Mesenteric fat pad (tissue), 1 donor: ENCODE data around the gene NAALADL2. TPM values are rescaled to one million over a fixed set of nuclear protein-coding genes. Genes with fewer than 3 reads are reported as not detected.

Source experiments
- DNase-seq: peaks from one replicate; pipeline ENCODE4 v3.0.0-alpha.2; 2020; ENCODE audit warnings: low spot score
- long read RNA-seq: library from polyadenylated mRNA; unstranded; transcript quantifications from one replicate; pipeline ENCODE4 v2.0.0, GENCODE V29; 2020
- total RNA-seq: library from RNA; stranded (reverse); fragmentation: NEBNext Ultra II Directional; extraction: Animal tissue kit (Norgen Biotek cat#: 25700); gene quantifications from one replicate; pipeline ENCODE4 v1.2.1, GENCODE V29; 2021
- donor health status: DM: yes; HTN: yes; CAD: no.

NAALADL2 gene
- total RNA-seq: 12.5 TPM
- long read RNA-seq, partial matches to known transcripts: 1 of 11 reads
- long read RNA-seq, other reads (novel, unspliced or antisense): 9 of 11 reads

DNA sequence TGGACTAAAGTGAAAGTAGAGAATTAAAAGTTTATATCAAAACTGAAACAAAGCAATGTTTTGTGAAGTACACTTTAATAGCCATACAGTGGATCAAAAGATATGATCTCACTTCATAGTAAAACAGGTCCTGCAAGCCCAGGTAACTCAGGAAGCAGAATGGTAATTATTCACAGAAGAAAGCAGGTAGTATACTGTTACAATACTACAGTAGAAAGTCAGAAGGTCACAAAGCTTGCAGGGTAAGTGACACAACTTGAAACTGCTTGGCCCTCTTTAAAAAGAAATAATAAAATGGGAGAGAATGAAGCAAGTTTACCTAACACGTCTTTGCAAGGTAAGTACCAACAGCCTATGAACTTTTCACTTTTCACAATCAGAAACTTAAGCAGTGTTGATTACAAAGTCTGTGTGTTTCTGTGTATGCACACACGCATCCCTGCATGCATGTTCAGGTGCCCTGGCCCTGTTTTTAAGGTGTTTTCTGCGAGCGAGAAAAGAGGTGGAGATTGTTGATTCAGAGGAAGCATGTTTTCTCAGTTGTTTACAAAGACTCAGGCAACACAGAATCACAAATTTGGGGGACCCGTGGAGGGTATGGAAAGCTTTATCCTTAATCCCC, at the start of gene NAALADL2:
TSS of gene NAALADL2 (plus strand) at position 221 of the 622 bp plus-strand sequence.
- DNase-seq: no peak

GRCh38 chr3:174810254-174810653, 48.9 kb upstream of the NAALADL2 start:
- no peak for DNase-seq

DNA sequence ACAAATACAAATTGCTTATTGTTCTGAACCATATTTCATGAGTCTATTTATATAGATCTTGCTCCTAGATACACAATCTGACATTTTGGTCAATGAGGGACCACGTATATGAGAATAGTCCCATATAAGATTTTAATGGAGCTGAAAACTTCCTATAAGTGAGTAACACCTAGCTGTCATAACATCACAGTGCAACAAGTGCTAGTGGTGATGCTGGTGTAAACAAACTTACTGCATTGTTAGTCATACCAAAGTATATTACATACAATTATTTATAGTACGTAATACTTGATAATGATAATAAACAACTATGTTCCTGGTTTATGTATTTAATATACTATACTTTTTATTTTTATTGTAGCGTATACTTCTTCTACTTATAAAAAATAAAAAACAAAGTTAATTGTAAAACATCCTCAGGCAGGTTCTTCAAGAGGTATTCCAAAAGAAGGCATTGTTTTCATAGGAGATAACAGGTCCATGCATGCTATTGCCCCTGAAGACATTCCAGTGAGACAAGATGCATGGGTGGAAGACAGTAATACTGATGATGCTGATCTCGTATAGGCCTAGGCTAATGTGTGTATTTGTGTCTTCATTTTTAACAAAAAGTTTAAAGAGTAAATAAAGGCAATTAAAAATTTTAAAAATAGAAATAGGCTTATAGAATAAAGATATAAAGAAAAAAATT, 46.8 kb upstream of the NAALADL2 start:
- DNase-seq: no peak

- DNase-seq: no peak
Measured at GRCh38 chr3:174815750-174816149, 43.4 kb upstream of the NAALADL2 start.

GRCh38 chr3:174820885-174821284, 38.2 kb upstream of the NAALADL2 start:
- no peak for DNase-seq

DNA sequence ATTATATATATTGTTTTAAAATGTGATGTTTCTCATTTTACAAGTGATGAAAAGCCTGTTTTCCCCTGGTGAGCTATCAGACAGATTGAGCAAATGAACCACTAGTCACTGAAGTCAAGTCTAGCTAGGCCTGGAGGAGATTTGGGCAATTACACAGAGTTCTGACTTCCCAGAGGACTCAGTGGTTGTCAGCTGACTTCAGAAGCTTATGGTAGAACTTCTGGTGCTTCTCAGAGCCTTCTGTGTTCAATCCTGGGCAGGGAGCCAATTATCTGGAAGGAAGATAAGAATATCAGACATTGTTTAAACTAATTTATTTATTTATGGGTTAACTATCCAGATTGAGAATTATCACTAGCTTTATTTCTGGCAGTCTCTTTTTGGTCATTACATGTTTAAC, 37.7 kb upstream of the NAALADL2 start:
- DNase-seq: no peak

- no peak for DNase-seq
Measured at GRCh38 chr3:174822320-174822719, 36.8 kb upstream of the NAALADL2 start.

DNA sequence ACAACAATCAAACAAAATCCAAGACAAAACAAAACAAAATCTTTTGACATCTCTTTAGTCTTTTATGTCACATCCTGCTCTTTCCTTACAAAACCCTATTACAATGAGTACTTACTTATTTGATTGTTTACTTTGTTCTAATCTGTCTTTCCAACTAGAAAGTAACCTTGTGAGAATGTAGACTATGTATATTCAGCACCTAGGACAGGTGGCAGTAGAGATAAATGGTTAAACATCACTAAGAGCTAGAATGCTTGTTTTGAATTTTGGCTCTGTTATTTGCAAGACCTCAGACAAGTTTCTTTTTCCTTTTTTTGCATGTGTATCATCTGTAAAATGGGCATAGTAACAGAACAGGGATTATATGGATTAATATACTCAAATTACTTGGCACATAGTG, 33.1 kb upstream of the NAALADL2 start:
- no peak for DNase-seq

DNA sequence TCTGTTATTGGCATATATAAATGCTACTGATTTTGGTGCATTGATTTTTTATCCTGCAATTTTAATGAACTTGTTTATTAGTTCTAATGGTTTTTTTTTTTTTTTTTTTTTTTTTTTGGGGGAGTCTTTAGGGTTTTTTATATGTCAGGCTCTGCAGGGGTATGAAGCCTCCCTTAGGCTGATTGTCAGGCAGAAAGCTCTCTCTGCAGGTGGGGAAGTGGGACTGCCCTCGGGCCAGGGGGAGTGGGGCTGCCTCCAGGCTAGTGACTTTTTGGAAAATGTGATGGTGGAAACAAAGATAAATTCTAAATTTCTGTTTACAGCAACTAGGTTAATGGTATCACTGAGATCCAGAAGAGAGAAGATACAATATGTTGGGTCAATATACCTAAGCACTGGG, 14.4 kb upstream of the NAALADL2 start:
- DNase-seq: no peak

- no peak for DNase-seq
Measured at GRCh38 chr3:174846055-174846454, 13.1 kb upstream of the NAALADL2 start.

DNA sequence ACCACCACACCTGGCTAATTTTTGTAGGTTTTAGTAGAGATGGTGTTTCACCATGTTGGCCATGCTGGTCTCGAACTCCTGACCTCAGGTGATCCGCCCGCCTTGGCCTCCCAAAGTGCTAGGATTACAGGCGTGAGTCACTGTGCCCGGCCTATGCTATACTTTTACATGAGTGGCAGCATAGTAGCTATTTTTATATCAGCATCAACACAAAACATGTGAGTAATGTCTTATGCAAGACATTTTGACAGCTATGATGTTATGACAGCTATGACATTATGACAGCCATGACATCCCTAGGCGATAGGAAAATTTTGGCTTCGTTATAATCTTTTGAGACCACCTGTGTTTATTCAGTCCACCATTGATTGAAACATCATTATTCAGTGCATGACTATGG, 4.1 kb upstream of the NAALADL2 start:
- DNase-seq: no peak

GRCh38 chr3:174857301-174857700, 1.8 kb upstream of the NAALADL2 start:
- DNase-seq: no peak

- DNase-seq: no peak
Measured at GRCh38 chr3:174858353-174858752, 781 bp upstream of the NAALADL2 start.

GRCh38 chr3:174859756-174860155, 622 bp downstream of the NAALADL2 start:
- DNase-seq: no peak

GRCh38 chr3:174862101-174862500, 3.0 kb downstream of the NAALADL2 start:
- no peak for DNase-seq

DNA sequence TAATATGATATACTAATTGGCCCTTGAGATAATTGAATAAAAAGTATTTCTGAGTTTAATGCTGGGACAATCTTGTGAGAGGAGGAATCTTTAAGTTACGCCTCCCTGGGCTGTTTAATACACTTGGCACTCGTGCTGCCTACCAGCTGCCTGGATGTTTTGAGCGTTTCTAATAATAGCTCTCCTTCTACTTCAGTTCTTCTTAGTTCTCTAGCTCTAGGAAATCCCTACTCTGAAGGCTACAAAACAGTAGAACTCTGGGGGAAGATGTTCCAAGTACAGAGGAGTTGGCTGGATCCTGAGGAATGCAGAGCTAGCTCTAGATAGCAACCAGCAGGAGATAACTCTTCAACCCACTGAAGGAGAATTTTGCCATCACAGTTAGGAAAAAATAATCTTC, 3.5 kb downstream of the NAALADL2 start:
- DNase-seq: no peak

- no peak for DNase-seq
Measured at GRCh38 chr3:174863488-174863887, 4.4 kb downstream of the NAALADL2 start.

DNA sequence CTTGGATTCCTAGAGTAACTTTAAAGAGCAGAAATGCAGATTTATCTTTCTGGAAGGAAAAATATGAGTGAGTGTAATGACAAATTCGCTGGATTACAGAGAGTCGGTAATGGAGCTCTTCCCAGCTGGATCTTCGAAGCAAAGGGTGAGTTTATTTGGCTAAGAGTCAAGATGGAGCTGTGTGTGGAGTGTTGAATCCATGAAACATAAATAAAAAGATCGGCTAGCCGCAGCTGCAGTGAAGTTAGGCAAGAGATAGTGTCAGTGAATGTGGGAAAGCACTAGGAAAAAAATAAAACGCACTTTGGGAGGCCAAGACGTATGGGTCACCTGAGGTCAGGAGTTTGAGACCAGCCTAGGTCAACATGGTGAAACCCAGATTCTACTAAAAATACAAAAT, 10.3 kb downstream of the NAALADL2 start:
- no peak for DNase-seq

GRCh38 chr3:174873832-174874657, 14.9 kb downstream of the NAALADL2 start:
- no peak for DNase-seq

GRCh38 chr3:174882789-174883188, 23.7 kb downstream of the NAALADL2 start:
- no peak for DNase-seq

DNA sequence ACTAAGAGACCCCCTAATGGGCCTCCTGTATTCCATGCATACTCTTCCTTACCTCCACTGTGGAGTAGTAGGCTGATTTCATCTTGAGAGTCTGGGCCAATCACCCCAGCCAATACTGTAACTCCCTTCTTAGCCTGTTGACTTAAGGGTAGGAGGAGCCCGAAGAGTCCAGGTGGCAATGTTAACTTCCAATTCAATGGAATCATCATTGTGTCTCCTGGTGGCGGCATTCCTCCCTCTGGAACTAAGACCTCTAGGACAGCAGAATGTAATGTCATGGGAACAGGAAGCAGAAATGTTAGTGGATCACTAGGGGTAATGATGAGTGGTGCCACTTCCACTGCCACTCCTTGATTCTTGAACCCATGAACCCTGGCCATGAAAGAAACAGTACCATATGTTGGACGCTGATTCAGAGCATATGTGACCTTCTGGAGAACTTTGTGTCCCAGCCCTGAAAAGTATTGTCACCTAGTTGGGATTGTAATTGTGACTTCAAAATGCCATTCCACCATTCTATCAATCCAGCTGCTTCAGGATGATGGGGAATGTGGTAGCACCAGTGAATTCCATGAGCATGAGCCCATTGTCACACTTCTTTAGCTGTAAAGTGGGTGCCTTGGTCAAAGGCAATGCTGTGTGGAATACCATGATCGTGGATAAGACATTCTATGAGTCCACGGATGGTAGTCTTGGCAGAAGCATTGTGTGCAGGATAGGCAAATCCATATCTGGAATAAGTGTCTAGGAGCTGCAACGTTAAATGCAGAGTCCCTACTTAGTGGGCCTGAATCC, 24.9 kb downstream of the NAALADL2 start:
- DNase-seq: no peak
